Measurements from ENCODE around the gene SEMA3D.

- no peak for TF ChIP-seq CTCF (IDR thresholded peaks at IDR 0.05; ENCODE audit: low read depth, low read length, missing input control)
- TF ChIP-seq MAX (IDR thresholded peaks at IDR 0.05), result no peak
- no peak for TF ChIP-seq GABPA (IDR thresholded peaks at IDR 0.05 in 1 of 2, conservative IDR thresholded peaks at IDR 0.05 in 1 of 2)
- no peak for TF ChIP-seq ATF3 (IDR thresholded peaks at IDR 0.05)
- no peak for TF ChIP-seq REST (IDR thresholded peaks at IDR 0.05)
- TF ChIP-seq YY1 (IDR thresholded peaks at IDR 0.05), result no peak
- TF ChIP-seq FOXA1 (IDR thresholded peaks at IDR 0.05), result no peak
- no peak for TF ChIP-seq ZBTB33 (IDR thresholded peaks at IDR 0.05)
- TF ChIP-seq SP1 (IDR thresholded peaks at IDR 0.05), result no peak
- no peak for TF ChIP-seq TAF1 (conservative IDR thresholded peaks at IDR 0.05)
- no peak for TF ChIP-seq RAD21 (IDR thresholded peaks at IDR 0.05)
Measured at GRCh38 chr7:85115006-85115405, 71.8 kb downstream of the SEMA3D start.

Data from liver (tissue), 3 donors.